ENCODE results near the gene CHSY1.

- TF ChIP-seq CTCF (IDR thresholded peaks at IDR 0.05) (no peak), POLR2A (IDR thresholded peaks at IDR 0.05) (no peak)
Measured at GRCh38 chr15:101246391-101246790, 5.5 kb downstream of the CHSY1 start.

Data from right lobe of liver (tissue), 4 donors.